Regular cardiac myocyte (primary cell): Measurements from ENCODE around the gene ABCE1. TPM values are rescaled to one million over a fixed set of nuclear protein-coding genes. Genes with fewer than 3 reads are reported as not detected.

Experiments used
- total RNA-seq: library from RNA; depleted of rRNA; stranded (reverse); fragments of >200 nt; gene quantifications from 2 replicates; pipeline ENCODE4 v1.2.3, GENCODE V29; 2014

ABCE1 gene
- total RNA-seq, result 148 and 214 TPM in 2 replicates

DNA sequence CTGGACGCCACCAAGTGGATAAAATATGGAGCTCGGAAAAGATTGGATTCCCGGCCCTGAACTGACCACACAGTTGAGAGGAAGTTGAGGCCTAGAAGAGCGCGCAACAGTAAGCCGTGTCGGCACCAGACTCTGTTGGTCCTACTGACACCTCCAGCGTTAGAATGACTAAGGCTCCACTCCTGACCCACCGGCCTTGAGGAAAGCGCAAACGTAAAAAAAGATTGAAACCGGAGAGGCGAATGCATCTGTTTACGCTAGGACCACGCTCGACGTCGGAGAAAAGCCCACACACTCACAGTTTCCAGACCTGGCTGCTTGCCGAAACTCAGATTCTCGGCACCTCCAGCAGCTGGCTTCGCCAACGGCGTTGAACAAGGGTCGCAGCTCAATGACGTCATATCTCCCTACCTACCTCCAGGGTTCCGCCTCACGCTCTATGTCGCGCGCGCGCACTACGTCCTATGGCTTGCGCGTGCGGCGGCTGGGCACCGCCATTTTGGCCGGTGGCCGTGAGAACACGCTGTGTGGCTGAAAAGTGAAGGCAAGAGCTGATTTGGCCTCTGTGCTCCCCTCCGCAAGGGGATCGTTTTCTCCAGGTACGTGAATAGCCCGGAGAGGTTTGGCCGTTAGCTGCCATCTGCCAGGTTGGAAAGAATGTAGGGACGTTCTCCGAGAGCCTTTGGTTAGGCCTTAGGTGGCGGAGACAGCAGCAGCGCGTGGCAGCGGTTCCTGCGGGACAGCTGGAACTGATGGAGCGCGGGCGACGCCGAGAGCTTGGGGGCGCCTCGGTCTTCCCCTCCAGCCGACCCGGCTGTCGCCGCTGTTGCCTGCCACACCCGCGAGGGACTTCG, at the start of gene ABCE1, which contains the start of gene ANAPC10:
ABCE1 (plus strand) TSS at position 491 of the 854 bp plus-strand sequence. CDS start 6,102 bp downstream, outside the sequence.
ANAPC10 (minus strand) TSS at position 376 of the 854 bp plus-strand sequence. CDS start 2,097 bp downstream, outside the sequence.

Other genes with a start within 250 kb of the ABCE1 start
- gene ANAPC10, start 115 bp upstream of the ABCE1 start, total RNA-seq, result 29.9 and 38.3 TPM in 2 replicates
- 20.9 and 26.6 TPM in 2 replicates for gene OTUD4, start 82.3 kb downstream of the ABCE1 start, total RNA-seq